SW480 (cell line): ENCODE measurements around the gene YAF2.
A peak's percentile ranks its signal among the peaks of the same experiment; 100 is the strongest.
"Not testable (repeated sequence)": the region's sequence is repeated elsewhere in the genome, so short reads cannot be mapped to it uniquely, and the experiment has no call there.

Source experiments
- DNase-seq: peaks from one replicate; pipeline ENCODE4 v3.0.0-alpha.2; 2016; ENCODE audit warnings: low spot score

Gene YAF2

GRCh38 chr12:42196723-42197603 is 41.1 kb downstream of the YAF2 start:
- no peak for DNase-seq

- DNase-seq, result no peak
Measured at GRCh38 chr12:42192686-42193085, 45.4 kb downstream of the YAF2 start.

- no peak for DNase-seq
Measured at GRCh38 chr12:42192258-42192657, 45.8 kb downstream of the YAF2 start.

GRCh38 chr12:42190376-42190775 is 47.7 kb downstream of the YAF2 start:
- no peak for DNase-seq

- DNase-seq, result not testable (repeated sequence)
Measured at GRCh38 chr12:42188275-42188674, 49.8 kb downstream of the YAF2 start.

GRCh38 chr12:42187799-42188198 is 50.2 kb downstream of the YAF2 start:
- DNase-seq, result no peak

GRCh38 chr12:42186793-42187192 is 51.3 kb downstream of the YAF2 start:
- no peak for DNase-seq

- DNase-seq, result no peak
Measured at GRCh38 chr12:42182394-42182793, 55.7 kb downstream of the YAF2 start.

GRCh38 chr12:42180990-42181596 is 57.0 kb downstream of the YAF2 start:
- DNase-seq, result peak; percentile 4

GRCh38 chr12:42178101-42178500 is 59.9 kb downstream of the YAF2 start:
- DNase-seq, result no peak

GRCh38 chr12:42174978-42175377 is 63.1 kb downstream of the YAF2 start:
- no peak for DNase-seq

GRCh38 chr12:42173961-42174521 is 64.0 kb downstream of the YAF2 start:
- DNase-seq, result no peak

- DNase-seq, result no peak
Measured at GRCh38 chr12:42172441-42173210, 65.4 kb downstream of the YAF2 start.

GRCh38 chr12:42167711-42168110 is 70.3 kb downstream of the YAF2 start:
- DNase-seq, result no peak

GRCh38 chr12:42166501-42166900 is 71.5 kb downstream of the YAF2 start:
- DNase-seq, result no peak

GRCh38 chr12:42163913-42164312 is 74.1 kb downstream of the YAF2 start:
- DNase-seq, result no peak

GRCh38 chr12:42162965-42163364 is 75.1 kb downstream of the YAF2 start:
- DNase-seq, result no peak

GRCh38 chr12:42162193-42162592 is 75.9 kb downstream of the YAF2 start:
- no peak for DNase-seq

GRCh38 chr12:42161529-42161928 is 76.5 kb downstream of the YAF2 start:
- no peak for DNase-seq

GRCh38 chr12:42156232-42156631 is 81.8 kb downstream of the YAF2 start:
- no peak for DNase-seq

- no peak for DNase-seq
Measured at GRCh38 chr12:42145552-42146215, 92.4 kb downstream of the YAF2 start.

GRCh38 chr12:42145197-42145549 is 92.9 kb downstream of the YAF2 start:
- no peak for DNase-seq
